OCI-LY1 (cell line): ENCODE measurements around the gene GCSH.

Experiments used
- CTCF ChIP-seq: fragments of 200-600 bp; sonication (generic), shearing (Covaris generic); IDR thresholded peaks from 2 replicates; pipeline ENCODE4 v1.5.1; 2017; ENCODE audit warnings: mild to moderate bottlenecking, antibody characterized with exemption, low read length, moderate library complexity, mixed read lengths
- EZH2 ChIP-seq: fragments of 200-600 bp; sonication (generic), shearing (Covaris generic); IDR thresholded peaks from 2 replicates; pipeline ENCODE4 v1.8.0; 2017; ENCODE audit warnings: borderline replicate concordance, mixed run types, mild to moderate bottlenecking, antibody characterized with exemption, low read length, moderate library complexity, mixed read lengths

- TF ChIP-seq CTCF (no peak), EZH2 (no peak)
Measured at GRCh38 chr16:81070979-81071378, 25.2 kb downstream of the GCSH start.
